Lower lobe of right lung (tissue), 2 donors: ENCODE data around the gene GRAPL. TPM values are rescaled to one million over a fixed set of nuclear protein-coding genes. Genes with fewer than 3 reads are reported as not detected.
A peak's percentile ranks its signal among the peaks of the same experiment; 100 is the strongest.
"Not testable (repeated sequence)": the region's sequence is repeated elsewhere in the genome, so short reads cannot be mapped to it uniquely, and the experiment has no call there.

Experiments
- ATAC-seq, 2 donors: fragments of 200-7000 bp; cut with Tn5 transposase; one replicate each; pipeline ENCODE4 v1.9.1; 2020 to 2022; ENCODE audit warnings: mild to moderate bottlenecking in 2 of 2, moderate library complexity in 2 of 2
- DNase-seq: peaks from one replicate; pipeline ENCODE4 v3.0.0-alpha.2; 2020
- H3K27ac ChIP-seq: fragments of 200-600 bp; one replicate; pipeline ENCODE4 v1.8.0; 2022
- H3K27me3 ChIP-seq: fragments of 200-600 bp; one replicate; pipeline ENCODE4 v1.8.0; 2022; ENCODE audit warnings: low read depth
- H3K36me3 ChIP-seq: fragments of 200-600 bp; one replicate; pipeline ENCODE4 v1.8.0; 2022; ENCODE audit warnings: mild to moderate bottlenecking
- H3K4me1 ChIP-seq: fragments of 200-600 bp; one replicate; pipeline ENCODE4 v1.8.0; 2022
- H3K4me3 ChIP-seq: fragments of 200-600 bp; one replicate; pipeline ENCODE4 v1.8.0; 2022; ENCODE audit warnings: mild to moderate bottlenecking
- H3K9me3 ChIP-seq: fragments of 200-600 bp; one replicate; pipeline ENCODE4 v1.8.0; 2022
- CTCF ChIP-seq: fragments of 200-600 bp; IDR thresholded peaks from one replicate; pipeline ENCODE4 v1.8.0; 2022; ENCODE audit warnings: antibody characterized with exemption, mild to moderate bottlenecking
- intact Hi-C: fragments of 100-400 bp; cut with DNase I; formaldehyde crosslinking; loops from one replicate; pipeline ENCODE4 v1.11.0; 2022
- total RNA-seq: library from RNA; stranded (reverse); fragmentation: NEBNext Ultra II Directional; extraction: Animal tissue kit (Norgen Biotek cat#: 25700); gene quantifications from one replicate; pipeline ENCODE4 v1.2.1, GENCODE V29; 2021
- donor health status: DM: no; HTN: yes; CAD: no; lungs with severe emphysema.

GRAPL gene
- total RNA-seq, 1 donor from 2014 or later, result 10.8 TPM

- H3K27ac ChIP-seq, H3K36me3 ChIP-seq, H3K27me3 ChIP-seq, H3K4me1 ChIP-seq, intact Hi-C loops, H3K9me3 ChIP-seq: not testable (repeated sequence)
- ATAC-seq (peak; percentile 92 to 95), DNase-seq (peak; percentile 35)
- peak overlapping the region; percentile 35 for H3K4me3 ChIP-seq
Measured at GRCh38 chr17:19141366-19142155, 14.2 kb downstream of the GRAPL start.

GRCh38 chr17:19142419-19142818, 15.0 kb downstream of the GRAPL start:
- H3K36me3 ChIP-seq, intact Hi-C loops, H3K27me3 ChIP-seq, H3K4me3 ChIP-seq, H3K9me3 ChIP-seq, H3K27ac ChIP-seq, H3K4me1 ChIP-seq: not testable (repeated sequence)
- ATAC-seq (peak; percentile 88 to 89), DNase-seq (peak; percentile 70)
- TF ChIP-seq CTCF, result peak; percentile 35

GRCh38 chr17:19143097-19143777, 15.8 kb downstream of the GRAPL start:
- DNase-seq, H3K4me1 ChIP-seq, H3K27me3 ChIP-seq, intact Hi-C loops, H3K4me3 ChIP-seq, H3K36me3 ChIP-seq, H3K27ac ChIP-seq, H3K9me3 ChIP-seq: not testable (repeated sequence)
- peak in 1 of 2 donors; percentile 1 for ATAC-seq

- intact Hi-C loops, H3K27me3 ChIP-seq, H3K4me3 ChIP-seq, H3K36me3 ChIP-seq, DNase-seq, H3K27ac ChIP-seq, H3K9me3 ChIP-seq, H3K4me1 ChIP-seq: not testable (repeated sequence)
- ATAC-seq, result peak; percentile 52 to 53
Measured at GRCh38 chr17:19144373-19144772, 17.0 kb downstream of the GRAPL start.

GRCh38 chr17:19145471-19145870, 18.1 kb downstream of the GRAPL start:
- H3K4me1 ChIP-seq, ATAC-seq, H3K27me3 ChIP-seq, DNase-seq, intact Hi-C loops, H3K4me3 ChIP-seq, H3K27ac ChIP-seq, H3K36me3 ChIP-seq, H3K9me3 ChIP-seq: not testable (repeated sequence)

GRCh38 chr17:19150678-19151615, 23.6 kb downstream of the GRAPL start:
- H3K27me3 ChIP-seq, intact Hi-C loops, H3K27ac ChIP-seq, ATAC-seq, H3K9me3 ChIP-seq, DNase-seq, H3K4me1 ChIP-seq, H3K36me3 ChIP-seq, H3K4me3 ChIP-seq: not testable (repeated sequence)

- H3K27ac ChIP-seq, ATAC-seq, H3K27me3 ChIP-seq, H3K4me1 ChIP-seq, intact Hi-C loops, DNase-seq, H3K36me3 ChIP-seq, H3K4me3 ChIP-seq, H3K9me3 ChIP-seq: not testable (repeated sequence)
Measured at GRCh38 chr17:19157628-19158027, 30.2 kb downstream of the GRAPL start.

GRCh38 chr17:19158478-19158877, 31.1 kb downstream of the GRAPL start:
- DNase-seq, H3K4me3 ChIP-seq, H3K36me3 ChIP-seq, intact Hi-C loops, H3K9me3 ChIP-seq, H3K4me1 ChIP-seq, H3K27ac ChIP-seq, H3K27me3 ChIP-seq: not testable (repeated sequence)
- peak in 1 of 2 donors; percentile 3 for ATAC-seq

- H3K4me1 ChIP-seq, result not testable (repeated sequence)
Measured at GRCh38 chr17:19158938-19159337, 31.5 kb downstream of the GRAPL start.

GRCh38 chr17:19161308-19162107, 34.1 kb downstream of the GRAPL start:
- ATAC-seq, intact Hi-C loops, H3K9me3 ChIP-seq, H3K36me3 ChIP-seq, H3K27ac ChIP-seq, H3K4me3 ChIP-seq, H3K4me1 ChIP-seq, H3K27me3 ChIP-seq, DNase-seq: not testable (repeated sequence)

More at GRCh38 chr17:19158938-19159337, 31.5 kb downstream of the GRAPL start:
- DNase-seq, ATAC-seq, H3K4me3 ChIP-seq, H3K27me3 ChIP-seq, intact Hi-C loops, H3K36me3 ChIP-seq, H3K27ac ChIP-seq, H3K9me3 ChIP-seq: not testable (repeated sequence)

GRCh38 chr17:19162384-19163216, 35.2 kb downstream of the GRAPL start:
- DNase-seq, H3K4me3 ChIP-seq, H3K9me3 ChIP-seq, H3K27me3 ChIP-seq, H3K27ac ChIP-seq, intact Hi-C loops, H3K36me3 ChIP-seq, H3K4me1 ChIP-seq: not testable (repeated sequence)
- ATAC-seq, result peak; percentile 94 to 95
